ENCODE results near the gene PLG.
"Not testable (repeated sequence)": the region's sequence is repeated elsewhere in the genome, so short reads cannot be mapped to it uniquely, and the experiment has no call there.

Gene PLG

GRCh38 chr6:160775792-160776580 lies 73.9 kb downstream of the PLG start:
- DNase-seq (ENCODE audit: extremely low spot score): no peak
- CTCF ChIA-PET: interaction anchor here (0.6 kb wide), 1 partner anchor 392 kb away, joined by 3 read pairs; no protein-coding TSS in a partner anchor
- POLR2A ChIA-PET: no interaction called here
- TF ChIP-seq FOXM1 (IDR thresholded peaks at IDR 0.05; ENCODE audit: borderline replicate concordance) (no peak), FOXA1 (IDR thresholded peaks at IDR 0.05) (no peak), SP1 (IDR thresholded peaks at IDR 0.05) (no peak), L3MBTL2 (conservative IDR thresholded peaks at IDR 0.05) (no peak), ZNF384 (IDR thresholded peaks at IDR 0.05) (no peak), ELF4 (IDR thresholded peaks at IDR 0.05) (no peak), LEF1 (IDR thresholded peaks at IDR 0.05; ENCODE audit: borderline replicate concordance) (no peak)

- DNase-seq (ENCODE audit: extremely low spot score); POLR2A ChIA-PET; CTCF ChIA-PET: not testable (repeated sequence)
Observed at GRCh38 chr6:160779095-160779494, 77.1 kb downstream of the PLG start.

GRCh38 chr6:160780656-160781055 lies 78.6 kb downstream of the PLG start:
- CTCF ChIA-PET; POLR2A ChIA-PET; DNase-seq (ENCODE audit: extremely low spot score): not testable (repeated sequence)

- TF ChIP-seq NFRKB (IDR thresholded peaks at IDR 0.05): no peak
- no peak for TF ChIP-seq ARNT (IDR thresholded peaks at IDR 0.05)
- TF ChIP-seq PKNOX1 (IDR thresholded peaks at IDR 0.05): no peak
- no peak for TF ChIP-seq SP1 (IDR thresholded peaks at IDR 0.05)
- no peak for TF ChIP-seq HDGF (IDR thresholded peaks at IDR 0.05; ENCODE audit: borderline replicate concordance)
- no peak for TF ChIP-seq SUZ12 (IDR thresholded peaks at IDR 0.05)
- no peak for TF ChIP-seq FOXA1 (IDR thresholded peaks at IDR 0.05)
- no peak for TF ChIP-seq L3MBTL2 (conservative IDR thresholded peaks at IDR 0.05)
- TF ChIP-seq FOXM1 (IDR thresholded peaks at IDR 0.05; ENCODE audit: borderline replicate concordance): no peak
- ChIA-PET POLR2A (no interaction called here), CTCF (no interaction called here)
- no peak for DNase-seq (ENCODE audit: extremely low spot score)
Observed at GRCh38 chr6:160781298-160781697, 79.3 kb downstream of the PLG start.

GRCh38 chr6:160782228-160782627 lies 80.2 kb downstream of the PLG start:
- POLR2A ChIA-PET: no interaction called here
- no peak for DNase-seq (ENCODE audit: extremely low spot score)
- no peak for TF ChIP-seq FOXK2 (IDR thresholded peaks at IDR 0.05)
- no peak for TF ChIP-seq ARNT (IDR thresholded peaks at IDR 0.05)
- no peak for TF ChIP-seq PKNOX1 (IDR thresholded peaks at IDR 0.05)
- no peak for TF ChIP-seq NFRKB (IDR thresholded peaks at IDR 0.05)
- no peak for TF ChIP-seq L3MBTL2 (conservative IDR thresholded peaks at IDR 0.05)
- TF ChIP-seq ZNF384 (IDR thresholded peaks at IDR 0.05): no peak
- no peak for TF ChIP-seq LEF1 (IDR thresholded peaks at IDR 0.05; ENCODE audit: borderline replicate concordance)
- TF ChIP-seq BHLHE40 (IDR thresholded peaks at IDR 0.05; ENCODE audit: borderline replicate concordance): no peak
- no peak for TF ChIP-seq CTBP1 (IDR thresholded peaks at IDR 0.05; ENCODE audit: borderline replicate concordance)
- TF ChIP-seq FOXA1 (IDR thresholded peaks at IDR 0.05): no peak
- TF ChIP-seq ELF4 (IDR thresholded peaks at IDR 0.05): no peak
- TF ChIP-seq TARDBP (IDR thresholded peaks at IDR 0.05): no peak
- TF ChIP-seq FOXM1 (IDR thresholded peaks at IDR 0.05; ENCODE audit: borderline replicate concordance): no peak
- TF ChIP-seq SP1 (IDR thresholded peaks at IDR 0.05): no peak
- CTCF ChIA-PET: interaction anchor here (0.5 kb wide), 1 partner anchor 1225 kb away, joined by 4 read pairs; no protein-coding TSS in a partner anchor

- ChIA-PET POLR2A (no interaction called here), CTCF (no interaction called here)
- TF ChIP-seq ARNT (IDR thresholded peaks at IDR 0.05): no peak
- no peak for TF ChIP-seq SUZ12 (IDR thresholded peaks at IDR 0.05)
- no peak for TF ChIP-seq HDGF (IDR thresholded peaks at IDR 0.05; ENCODE audit: borderline replicate concordance)
- no peak for TF ChIP-seq FOXK2 (IDR thresholded peaks at IDR 0.05)
- TF ChIP-seq TARDBP (IDR thresholded peaks at IDR 0.05): no peak
- no peak for TF ChIP-seq CTBP1 (IDR thresholded peaks at IDR 0.05; ENCODE audit: borderline replicate concordance)
- TF ChIP-seq PKNOX1 (IDR thresholded peaks at IDR 0.05): no peak
- TF ChIP-seq ELF4 (IDR thresholded peaks at IDR 0.05): no peak
- no peak for TF ChIP-seq FOXM1 (IDR thresholded peaks at IDR 0.05; ENCODE audit: borderline replicate concordance)
- no peak for TF ChIP-seq FOXA1 (IDR thresholded peaks at IDR 0.05)
- no peak for TF ChIP-seq ZNF384 (IDR thresholded peaks at IDR 0.05)
- no peak for TF ChIP-seq SP1 (IDR thresholded peaks at IDR 0.05)
- TF ChIP-seq NFRKB (IDR thresholded peaks at IDR 0.05): no peak
- TF ChIP-seq LEF1 (IDR thresholded peaks at IDR 0.05; ENCODE audit: borderline replicate concordance): no peak
- no peak for TF ChIP-seq L3MBTL2 (conservative IDR thresholded peaks at IDR 0.05)
- no peak for TF ChIP-seq BHLHE40 (IDR thresholded peaks at IDR 0.05; ENCODE audit: borderline replicate concordance)
- DNase-seq (ENCODE audit: extremely low spot score): no peak
Observed at GRCh38 chr6:160783741-160784140, 81.7 kb downstream of the PLG start.

GRCh38 chr6:160788126-160788525 lies 86.1 kb downstream of the PLG start:
- DNase-seq (ENCODE audit: extremely low spot score); POLR2A ChIA-PET; CTCF ChIA-PET: not testable (repeated sequence)
